Limb (tissue), 2 donors: ENCODE results near the gene SNW1.
"Not testable (repeated sequence)": the region's sequence is repeated elsewhere in the genome, so short reads cannot be mapped to it uniquely, and the experiment has no call there.

Experiments
- DNase-seq, 2 donors: peaks; one replicate each; pipeline ENCODE4 v3.0.0-alpha.2; 2016; ENCODE audit errors: extremely low spot score in 2 of 2

SNW1 gene

GRCh38 chr14:77760381-77761204 lies at the start of gene SNW1:
SNW1 (minus strand) TSS chr14:77761156; CDS start chr14:77761127, 29 bp downstream.
- DNase-seq: peak; percentile 91 to 96

DNA sequence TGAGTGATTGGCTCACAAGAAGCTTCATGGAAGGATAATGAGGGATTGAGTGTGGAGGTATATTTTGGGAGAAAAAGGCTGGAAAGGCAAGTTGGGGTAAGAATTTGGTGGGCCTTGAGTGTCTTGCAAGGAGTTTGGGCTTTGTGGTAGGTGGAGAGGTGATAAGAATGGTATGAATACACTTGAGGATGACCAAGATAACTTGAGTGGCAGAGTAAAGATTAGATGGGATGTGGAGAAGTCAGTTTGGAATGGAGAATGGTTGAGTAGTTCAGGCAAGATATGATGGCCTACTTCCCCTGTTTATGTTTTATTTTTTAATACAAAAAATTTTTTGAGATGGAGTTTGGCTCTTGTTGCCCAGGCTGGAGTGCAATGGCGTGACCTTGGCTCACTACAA lies 48.1 kb upstream of the SNW1 start:
- DNase-seq: no peak

GRCh38 chr14:77808250-77808649 lies 47.3 kb upstream of the SNW1 start:
- no peak for DNase-seq

- DNase-seq: no peak
Observed at GRCh38 chr14:77805706-77806105, 44.8 kb upstream of the SNW1 start.

- DNase-seq: no peak
Observed at GRCh38 chr14:77804592-77804991, 43.6 kb upstream of the SNW1 start.

GRCh38 chr14:77800814-77801213 lies 39.9 kb upstream of the SNW1 start:
- DNase-seq: no peak

GRCh38 chr14:77799863-77800730 lies 39.1 kb upstream of the SNW1 start, which contains the start of gene ADCK1:
ADCK1 (plus strand) TSS chr14:77800109; CDS start chr14:77818979, 18,870 bp downstream.
- peak; percentile 82 to 89 for DNase-seq

DNA sequence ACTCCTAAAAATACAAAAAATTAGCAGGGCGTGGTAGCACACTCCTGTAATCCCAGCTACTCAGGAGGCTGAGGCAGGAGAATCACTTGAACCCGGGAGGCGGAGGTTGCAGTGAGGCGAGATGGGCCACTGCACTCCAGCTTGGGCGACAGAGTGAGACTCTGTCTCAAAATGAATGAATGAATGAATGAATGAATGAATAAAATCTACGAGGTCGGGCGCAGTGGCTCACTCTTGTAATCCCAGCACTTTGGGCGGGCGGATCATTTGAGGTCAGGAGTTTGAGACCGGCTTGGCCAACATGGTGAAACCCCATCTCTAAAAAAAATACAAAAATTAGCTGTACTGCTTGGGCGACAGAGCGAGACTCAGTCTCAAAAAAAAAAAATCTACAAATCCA lies 38.5 kb upstream of the SNW1 start:
- DNase-seq: not testable (repeated sequence)

DNA sequence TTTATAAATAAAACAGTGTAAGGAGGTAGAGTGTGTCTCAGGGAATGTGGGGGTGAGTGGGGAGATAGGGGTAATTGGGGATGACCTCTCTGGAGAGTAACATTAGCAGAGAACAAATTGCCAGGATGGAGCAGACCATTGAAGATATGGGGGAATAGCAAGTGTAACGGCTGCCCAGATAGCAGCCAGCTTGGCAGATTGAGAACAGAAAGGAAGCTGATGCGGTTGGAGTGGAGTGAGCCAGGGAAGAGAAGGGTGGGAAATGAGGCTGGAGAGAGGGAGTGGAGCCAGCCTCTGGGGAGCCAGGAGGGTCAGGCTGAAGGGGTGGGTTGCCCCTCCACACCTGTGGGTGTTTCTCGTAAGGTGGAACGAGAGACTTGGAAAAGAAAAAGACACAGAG lies 33.4 kb upstream of the SNW1 start:
- no peak for DNase-seq

DNA sequence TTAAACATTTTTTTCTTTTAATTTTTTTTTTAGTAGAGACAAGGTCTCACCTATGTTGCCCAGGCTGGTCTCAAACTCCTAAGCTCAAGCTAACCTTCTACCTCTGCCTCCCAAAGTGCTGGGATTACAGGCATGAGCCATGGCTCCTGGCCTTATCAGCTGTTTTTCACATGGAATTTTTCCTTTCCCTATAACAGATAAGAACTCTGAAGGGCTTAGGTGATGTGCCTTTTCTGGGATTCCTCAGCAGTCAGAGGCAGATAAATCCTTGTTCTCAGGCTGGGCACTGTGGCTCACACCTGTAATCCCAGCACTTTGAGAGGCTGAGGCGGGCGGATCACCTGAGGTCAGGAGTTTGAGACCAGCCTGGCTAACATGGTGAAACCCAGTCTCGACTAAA lies 32.3 kb upstream of the SNW1 start:
- DNase-seq: not testable (repeated sequence)

DNA sequence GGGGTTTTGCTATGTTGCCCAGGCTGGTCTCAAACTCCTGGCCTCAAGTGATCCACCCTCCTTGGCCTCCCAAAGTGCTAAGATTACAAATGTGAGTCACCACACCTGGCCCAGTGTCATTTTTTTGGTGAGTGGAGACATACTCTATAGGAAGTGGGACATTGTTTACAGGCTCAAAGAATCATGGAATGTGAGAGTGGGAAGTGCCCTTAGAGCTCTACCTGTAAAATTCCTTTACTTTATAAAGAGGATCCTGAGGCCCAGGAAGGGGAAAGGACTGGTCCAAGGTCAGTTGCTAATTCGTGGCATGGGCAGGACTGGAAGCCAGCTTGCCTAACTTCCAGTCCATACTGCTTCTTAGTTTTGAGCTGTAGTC lies 30.3 kb upstream of the SNW1 start:
- DNase-seq: no peak

- no peak for DNase-seq
Observed at GRCh38 chr14:77790566-77791224, 29.7 kb upstream of the SNW1 start.

DNA sequence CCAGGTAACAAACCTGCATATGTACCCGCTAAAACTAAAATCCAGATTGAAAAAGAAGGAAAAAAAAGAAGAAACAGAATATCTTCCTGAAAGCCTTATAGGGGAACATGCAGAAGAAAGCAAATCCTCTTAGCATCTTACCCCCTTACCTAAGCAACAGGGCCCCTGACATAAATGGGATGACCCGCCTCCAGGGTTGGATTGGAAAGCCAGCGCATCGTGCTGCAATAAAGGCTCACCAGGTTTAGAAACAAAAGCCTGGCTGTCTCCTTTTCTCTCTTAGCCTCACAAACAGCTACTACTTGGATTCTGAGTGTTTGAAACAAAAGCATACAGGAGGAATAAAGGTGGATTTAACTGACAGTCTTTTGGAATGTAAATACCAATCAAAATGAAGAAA lies 25.2 kb upstream of the SNW1 start:
- DNase-seq: no peak

DNA sequence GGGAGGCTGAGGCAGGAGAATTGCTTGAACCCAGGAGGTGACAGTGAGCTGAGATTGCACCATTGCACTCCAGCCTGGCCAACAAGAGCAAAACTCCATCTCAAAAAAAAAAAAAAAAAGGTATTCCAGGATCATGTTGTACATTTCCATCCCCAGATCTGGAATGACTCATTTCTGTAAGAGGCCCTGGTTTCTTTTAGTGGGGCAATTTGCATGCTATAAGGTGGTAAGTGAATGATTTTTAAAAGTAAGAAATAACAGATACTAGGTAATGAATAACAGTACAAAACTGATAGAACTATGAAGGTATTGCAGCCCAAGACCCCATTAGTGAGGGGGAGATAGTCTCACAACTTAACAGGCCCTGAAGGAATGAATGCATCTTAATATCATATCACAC lies 21.2 kb upstream of the SNW1 start:
- no peak for DNase-seq

DNA sequence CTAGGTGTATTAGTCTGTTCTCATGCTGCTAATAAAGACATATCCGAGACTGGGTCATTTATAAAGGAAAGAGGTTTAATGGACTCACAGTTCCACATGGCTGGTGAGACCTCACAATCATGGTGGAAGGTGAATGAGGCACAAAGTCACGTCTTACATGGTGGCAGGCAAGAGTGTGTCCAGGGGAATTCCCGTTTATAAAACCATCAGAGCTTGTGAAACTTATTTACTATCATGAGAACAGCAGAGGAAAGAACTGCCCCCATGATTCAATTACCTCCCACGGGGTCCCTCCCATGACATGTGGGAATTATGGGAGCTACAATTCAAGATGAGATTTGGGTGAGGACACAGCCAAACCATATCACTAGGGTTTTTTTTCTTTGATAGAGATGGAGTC lies 13.0 kb upstream of the SNW1 start:
- DNase-seq: not testable (repeated sequence)

DNA sequence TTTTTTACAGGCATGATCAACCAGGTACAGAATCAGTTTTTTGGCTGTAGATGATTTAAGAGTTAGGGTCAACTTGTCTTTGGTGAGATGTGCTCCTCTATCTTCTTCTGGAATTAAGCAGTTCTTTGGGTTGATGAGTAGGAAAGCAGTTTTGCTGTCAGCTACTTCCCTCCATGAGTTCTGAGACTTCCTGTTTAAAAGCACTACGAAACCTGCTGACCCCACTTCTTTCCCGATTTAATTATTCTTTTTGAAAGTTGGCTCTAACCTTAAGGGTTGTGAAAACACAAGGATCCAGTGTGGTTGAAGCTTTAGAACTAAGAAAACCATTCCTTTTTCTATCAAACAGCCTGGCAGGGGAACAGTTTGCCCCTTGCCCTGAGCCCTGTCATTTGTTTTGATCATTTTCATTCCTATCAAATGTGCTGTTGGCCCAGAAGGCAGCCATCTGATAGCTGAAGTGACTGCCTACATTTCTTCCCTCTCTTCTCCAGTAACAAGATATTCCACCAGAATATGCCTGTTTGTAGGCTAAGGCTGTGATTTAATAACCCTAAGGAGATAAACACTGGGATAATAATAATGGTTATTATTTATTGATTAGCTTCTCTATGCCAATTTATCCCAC lies 7.6 kb upstream of the SNW1 start:
- DNase-seq: not testable (repeated sequence)

- DNase-seq: no peak
Observed at GRCh38 chr14:77763978-77764377, 3.0 kb upstream of the SNW1 start.

DNA sequence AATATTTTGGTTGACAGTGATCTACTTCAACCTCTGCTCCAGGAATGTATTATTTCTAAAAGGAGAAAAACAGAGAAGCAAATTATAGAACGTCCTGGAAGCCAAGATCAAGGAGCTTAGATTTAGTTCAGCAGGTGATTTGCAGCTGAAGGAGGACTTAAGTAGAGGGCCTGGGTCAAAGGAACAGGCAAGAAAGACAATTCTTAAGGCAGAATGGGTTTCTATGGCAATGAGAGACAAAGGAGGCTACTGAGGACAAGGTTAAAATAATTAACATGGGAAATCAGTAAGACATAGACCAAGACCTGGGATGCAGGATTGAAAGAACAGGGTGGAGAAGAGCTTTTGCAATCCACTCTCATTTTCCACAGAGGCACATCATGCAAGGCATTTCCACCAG lies 2.4 kb upstream of the SNW1 start:
- DNase-seq: no peak

- peak; percentile 4 to 27 for DNase-seq
Observed at GRCh38 chr14:77761205-77761931, 412 bp upstream of the SNW1 start.

- DNase-seq: no peak
Observed at GRCh38 chr14:77752799-77753516, 8.0 kb downstream of the SNW1 start.
